ENCODE measurements around the gene SNX30. TPM values are rescaled to one million over a fixed set of nuclear protein-coding genes. Genes with fewer than 3 reads are reported as not detected.

The SNX30 gene
- total RNA-seq, 1 donor from 2014 or later, result 22.5 TPM

DNA sequence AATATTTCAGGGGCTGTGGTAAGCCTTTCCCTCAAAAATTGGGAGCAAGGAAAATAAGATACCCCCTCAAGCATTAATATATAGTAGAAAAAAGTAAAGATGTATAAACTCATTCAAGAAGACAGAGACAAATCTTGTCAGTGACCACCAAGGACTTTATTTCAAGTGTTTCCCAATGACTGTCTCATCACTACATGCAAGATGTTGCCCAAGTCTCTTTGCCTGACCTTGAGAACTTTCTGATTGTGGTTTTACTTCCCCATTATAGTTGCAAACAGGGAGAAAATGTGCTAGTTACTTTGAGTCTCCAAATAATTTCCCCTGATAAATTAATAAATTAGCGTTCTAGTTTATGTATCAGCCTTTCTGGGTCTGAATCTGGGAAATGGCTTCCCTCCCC lies 144.1 kb downstream of the SNX30 start:
- TF ChIP-seq, protein P1, sequence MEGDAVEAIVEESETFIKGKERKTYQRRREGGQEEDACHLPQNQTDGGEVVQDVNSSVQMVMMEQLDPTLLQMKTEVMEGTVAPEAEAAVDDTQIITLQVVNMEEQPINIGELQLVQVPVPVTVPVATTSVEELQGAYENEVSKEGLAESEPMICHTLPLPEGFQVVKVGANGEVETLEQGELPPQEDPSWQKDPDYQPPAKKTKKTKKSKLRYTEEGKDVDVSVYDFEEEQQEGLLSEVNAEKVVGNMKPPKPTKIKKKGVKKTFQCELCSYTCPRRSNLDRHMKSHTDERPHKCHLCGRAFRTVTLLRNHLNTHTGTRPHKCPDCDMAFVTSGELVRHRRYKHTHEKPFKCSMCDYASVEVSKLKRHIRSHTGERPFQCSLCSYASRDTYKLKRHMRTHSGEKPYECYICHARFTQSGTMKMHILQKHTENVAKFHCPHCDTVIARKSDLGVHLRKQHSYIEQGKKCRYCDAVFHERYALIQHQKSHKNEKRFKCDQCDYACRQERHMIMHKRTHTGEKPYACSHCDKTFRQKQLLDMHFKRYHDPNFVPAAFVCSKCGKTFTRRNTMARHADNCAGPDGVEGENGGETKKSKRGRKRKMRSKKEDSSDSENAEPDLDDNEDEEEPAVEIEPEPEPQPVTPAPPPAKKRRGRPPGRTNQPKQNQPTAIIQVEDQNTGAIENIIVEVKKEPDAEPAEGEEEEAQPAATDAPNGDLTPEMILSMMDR (IDR thresholded peaks at IDR 0.05; ENCODE audit: insufficient read depth, low read length, poor library complexity, severe bottlenecking), result no peak
- Histone ChIP-seq H3K36me3 (ENCODE audit: control insufficient read depth, insufficient read depth, low read length) (no peaks in the 10 kb centered on the region), H3K4me3 (ENCODE audit: low read depth, low read length) (no peak overlapping the region), H3K27me3 (ENCODE audit: control insufficient read depth, insufficient read depth, low read length) (peaks cover 17% of the 10 kb centered on the region)
- DNase-seq (ENCODE audit: low read depth), result no peak

- TF ChIP-seq, protein P1 (IDR thresholded peaks at IDR 0.05; ENCODE audit: insufficient read depth, low read length, poor library complexity, severe bottlenecking), result no peak
- Histone ChIP-seq H3K36me3 (ENCODE audit: control insufficient read depth, insufficient read depth, low read length) (no peaks in the 10 kb centered on the region), H3K4me3 (ENCODE audit: low read depth, low read length) (no peak overlapping the region), H3K27me3 (ENCODE audit: control insufficient read depth, insufficient read depth, low read length) (peaks cover 4% of the 10 kb centered on the region)
- DNase-seq (ENCODE audit: low read depth), result no peak
Observed at GRCh38 chr9:112896131-112896530, 145.6 kb downstream of the SNX30 start.

- no peaks in the 10 kb centered on the region for H3K27me3 ChIP-seq (ENCODE audit: control insufficient read depth, insufficient read depth, low read length)
- TF ChIP-seq, protein P1 (IDR thresholded peaks at IDR 0.05; ENCODE audit: insufficient read depth, low read length, poor library complexity, severe bottlenecking), result no peak
- H3K36me3 ChIP-seq (ENCODE audit: control insufficient read depth, insufficient read depth, low read length), result no peaks in the 10 kb centered on the region
- no peak overlapping the region for H3K4me3 ChIP-seq (ENCODE audit: low read depth, low read length)
- DNase-seq (ENCODE audit: low read depth), result no peak
Observed at GRCh38 chr9:112898872-112899311, 148.3 kb downstream of the SNX30 start.

- Histone ChIP-seq H3K4me3 (ENCODE audit: low read depth, low read length) (no peak overlapping the region), H3K36me3 (ENCODE audit: control insufficient read depth, insufficient read depth, low read length) (no peaks in the 10 kb centered on the region), H3K27me3 (ENCODE audit: control insufficient read depth, insufficient read depth, low read length) (peaks cover 2% of the 10 kb centered on the region)
- TF ChIP-seq, protein P1 (IDR thresholded peaks at IDR 0.05; ENCODE audit: insufficient read depth, low read length, poor library complexity, severe bottlenecking), result no peak
- no peak for DNase-seq (ENCODE audit: low read depth)
Observed at GRCh38 chr9:112900488-112900887, 149.9 kb downstream of the SNX30 start.

GRCh38 chr9:112900901-112901300 lies 150.3 kb downstream of the SNX30 start:
- no peak for DNase-seq (ENCODE audit: low read depth)
- Histone ChIP-seq H3K4me3 (ENCODE audit: low read depth, low read length) (no peak overlapping the region), H3K27me3 (ENCODE audit: control insufficient read depth, insufficient read depth, low read length) (peaks cover 2% of the 10 kb centered on the region), H3K36me3 (ENCODE audit: control insufficient read depth, insufficient read depth, low read length) (no peaks in the 10 kb centered on the region)
- TF ChIP-seq, protein P1 (IDR thresholded peaks at IDR 0.05; ENCODE audit: insufficient read depth, low read length, poor library complexity, severe bottlenecking), result no peak

GRCh38 chr9:112905084-112905483 lies 154.5 kb downstream of the SNX30 start:
- Histone ChIP-seq H3K27me3 (ENCODE audit: control insufficient read depth, insufficient read depth, low read length) (peaks cover 2% of the 10 kb centered on the region), H3K4me3 (ENCODE audit: low read depth, low read length) (no peak overlapping the region), H3K36me3 (ENCODE audit: control insufficient read depth, insufficient read depth, low read length) (no peaks in the 10 kb centered on the region)
- TF ChIP-seq, protein P1 (IDR thresholded peaks at IDR 0.05; ENCODE audit: insufficient read depth, low read length, poor library complexity, severe bottlenecking), result no peak
- DNase-seq (ENCODE audit: low read depth), result no peak
